Astrocyte of the spinal cord (primary cell): ENCODE measurements around the gene LLCFC1.

Experiments
- DNase-seq: peaks from one replicate; pipeline ENCODE4 v3.0.0; 2011; ENCODE audit warnings: low read depth, low spot score
- H3K4me3 ChIP-seq: 2 replicates; pipeline ENCODE4 v1.5.1; 2011; ENCODE audit warnings: low read depth, mild to moderate bottlenecking, low read length, moderate library complexity
- CTCF ChIP-seq: IDR thresholded peaks from 2 replicates; pipeline ENCODE4 v1.5.1; 2012; ENCODE audit warnings: low read depth, mild to moderate bottlenecking, low read length, inconsistent platforms
- in situ Hi-C: cut with HindIII; loops from 2 replicates; pipeline ENCODE4 v1.10.0; 2017; ENCODE audit warnings: low sequenced_read_pairs

The LLCFC1 gene

GRCh38 chr7:142945001-142945400 is 5.7 kb downstream of the LLCFC1 start:
- in situ Hi-C loops = no loop called here
- no peak for TF ChIP-seq CTCF
- no peak overlapping the region for H3K4me3 ChIP-seq
- no peak for DNase-seq

GRCh38 chr7:142948603-142949002 is 9.3 kb downstream of the LLCFC1 start:
- no peak overlapping the region for H3K4me3 ChIP-seq
- DNase-seq = no peak
- no peak for TF ChIP-seq CTCF
- in situ Hi-C loops = no loop called here

- no peak for TF ChIP-seq CTCF
- no peak for DNase-seq
- in situ Hi-C loops = no loop called here
- H3K4me3 ChIP-seq = no peak overlapping the region
These were observed 11.0 kb downstream of the LLCFC1 start for GRCh38 chr7:142950235-142950634.

- in situ Hi-C loops = no loop called here
- DNase-seq = no peak
- no peak for TF ChIP-seq CTCF
- no peak overlapping the region for H3K4me3 ChIP-seq
These were observed 15.5 kb downstream of the LLCFC1 start for GRCh38 chr7:142954680-142955268.

- no peak for TF ChIP-seq CTCF
- H3K4me3 ChIP-seq = no peak overlapping the region
- in situ Hi-C loops = no loop called here
- DNase-seq = no peak
These were observed 17.8 kb downstream of the LLCFC1 start for GRCh38 chr7:142956951-142957623.

- H3K4me3 ChIP-seq = no peak overlapping the region
- in situ Hi-C loops = no loop called here
- DNase-seq = no peak
- no peak for TF ChIP-seq CTCF
These were observed 18.4 kb downstream of the LLCFC1 start for GRCh38 chr7:142957723-142958122.
